NCI-H226 (cell line): ENCODE measurements around the gene SMIM11.
"Not testable (repeated sequence)": the region's sequence is repeated elsewhere in the genome, so short reads cannot be mapped to it uniquely, and the experiment has no call there.

Experiments used
- DNase-seq: peaks from one replicate; pipeline ENCODE4 v3.0.0-alpha.2; 2015

The SMIM11 gene, protein sequence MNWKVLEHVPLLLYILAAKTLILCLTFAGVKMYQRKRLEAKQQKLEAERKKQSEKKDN

DNA sequence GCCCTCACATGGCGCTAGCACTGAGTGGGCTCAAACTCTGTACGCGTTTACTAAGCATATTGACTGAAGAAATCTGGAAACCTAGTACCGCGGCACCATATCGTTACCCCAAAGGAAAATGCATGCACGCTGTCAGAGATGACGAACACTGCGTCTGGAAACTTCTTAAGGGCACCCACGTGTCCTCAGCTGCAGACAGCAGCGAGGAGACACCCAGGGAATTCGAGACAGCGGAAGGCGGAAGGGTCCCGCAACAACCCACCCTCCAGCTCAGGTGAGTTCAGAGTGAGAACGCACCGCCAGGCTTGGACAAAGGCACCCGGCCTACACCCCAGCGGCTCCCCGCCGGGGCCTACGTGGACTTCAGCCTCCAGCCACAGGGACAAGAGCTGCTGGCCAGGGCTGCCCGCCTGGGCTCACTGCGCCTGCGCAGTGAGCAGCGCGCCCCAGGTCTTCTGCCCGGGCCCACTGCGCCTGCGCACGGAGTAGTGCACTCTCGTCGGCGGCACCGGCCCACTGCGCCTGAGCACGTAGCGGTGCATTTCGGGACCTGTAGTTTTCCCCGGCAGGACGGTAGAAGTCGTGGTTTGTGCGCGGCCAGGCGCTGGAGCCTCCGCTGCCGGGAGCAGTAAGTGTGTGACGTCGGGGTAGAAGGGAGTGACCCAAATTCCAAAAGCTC is at the start of gene SMIM11:
TSS of gene SMIM11 (plus strand) at position 568 of the 679 bp plus-strand sequence. CDS start 3,998 bp downstream, outside the sequence.
- not testable (repeated sequence) for DNase-seq

- no peak for DNase-seq
Observed at GRCh38 chr21:34330055-34330454, 45.3 kb upstream of the SMIM11 start.

- DNase-seq, result no peak
Observed at GRCh38 chr21:34331726-34332125, 43.6 kb upstream of the SMIM11 start.

DNA sequence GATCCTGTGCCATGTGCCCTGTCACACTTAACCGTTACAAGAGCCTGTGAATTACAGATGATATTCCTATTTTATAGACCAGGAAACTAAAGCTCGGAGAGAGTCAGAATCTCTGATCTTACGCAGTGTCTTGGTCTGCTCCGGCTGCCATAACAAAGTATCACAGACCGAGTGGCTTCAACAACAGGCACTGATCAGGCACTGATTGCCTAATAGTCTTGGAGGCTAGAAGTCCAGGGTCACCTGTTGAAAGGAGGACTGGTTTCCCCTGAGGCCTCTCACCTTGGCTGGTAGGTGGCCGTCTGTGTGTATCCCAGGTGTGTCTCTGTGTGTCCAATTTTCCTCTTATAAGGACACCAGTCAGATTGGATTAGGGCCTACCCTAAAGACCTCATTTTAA is 43.0 kb upstream of the SMIM11 start:
- no peak for DNase-seq

- DNase-seq, result no peak
Observed at GRCh38 chr21:34333121-34333739, 42.1 kb upstream of the SMIM11 start.

GRCh38 chr21:34335316-34335715 is 40.0 kb upstream of the SMIM11 start:
- no peak for DNase-seq

GRCh38 chr21:34336245-34336644 is 39.1 kb upstream of the SMIM11 start:
- no peak for DNase-seq

- DNase-seq, result no peak
Observed at GRCh38 chr21:34336756-34337391, 38.4 kb upstream of the SMIM11 start.

- DNase-seq, result no peak
Observed at GRCh38 chr21:34337741-34338140, 37.6 kb upstream of the SMIM11 start.

DNA sequence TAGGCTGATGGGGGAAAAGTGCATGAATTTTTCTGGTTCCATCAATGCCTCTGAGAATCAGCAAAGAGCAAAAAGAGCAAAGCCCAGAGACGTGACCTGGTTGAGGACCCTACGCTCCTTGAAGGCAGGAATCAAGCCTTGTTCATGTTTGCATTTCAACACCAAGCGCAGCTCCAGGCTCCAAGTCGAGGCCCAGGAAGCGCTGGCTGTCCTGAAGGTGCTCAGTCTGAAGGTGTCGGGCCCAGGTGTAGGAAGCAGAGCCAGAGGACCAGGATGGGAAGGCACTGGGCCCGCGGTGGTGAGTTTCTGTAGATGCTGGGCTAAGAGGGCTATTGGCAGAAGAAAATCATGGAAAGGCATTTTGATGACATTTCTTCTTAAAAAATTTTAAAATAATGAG is 37.1 kb upstream of the SMIM11 start:
- DNase-seq, result no peak

DNA sequence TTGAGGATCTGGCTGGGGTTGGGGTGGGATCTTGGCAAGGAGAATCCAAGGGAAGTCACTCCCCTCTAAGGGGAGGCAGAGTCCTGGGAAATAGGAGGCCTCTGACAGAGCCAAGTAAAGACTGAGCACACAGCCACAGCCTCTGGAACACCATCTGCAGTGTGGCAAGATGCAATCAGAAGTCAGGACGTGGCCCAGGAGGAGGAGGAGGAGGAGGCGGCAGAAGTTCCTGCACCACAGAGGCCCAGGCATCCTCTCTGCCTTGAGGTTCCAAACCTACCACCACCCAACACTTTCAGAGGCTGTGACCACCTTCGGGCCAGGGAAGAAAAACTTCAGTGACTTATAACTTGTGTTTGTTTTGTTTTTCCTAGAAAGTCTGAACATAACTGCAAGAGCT is 35.2 kb upstream of the SMIM11 start:
- DNase-seq, result no peak

DNA sequence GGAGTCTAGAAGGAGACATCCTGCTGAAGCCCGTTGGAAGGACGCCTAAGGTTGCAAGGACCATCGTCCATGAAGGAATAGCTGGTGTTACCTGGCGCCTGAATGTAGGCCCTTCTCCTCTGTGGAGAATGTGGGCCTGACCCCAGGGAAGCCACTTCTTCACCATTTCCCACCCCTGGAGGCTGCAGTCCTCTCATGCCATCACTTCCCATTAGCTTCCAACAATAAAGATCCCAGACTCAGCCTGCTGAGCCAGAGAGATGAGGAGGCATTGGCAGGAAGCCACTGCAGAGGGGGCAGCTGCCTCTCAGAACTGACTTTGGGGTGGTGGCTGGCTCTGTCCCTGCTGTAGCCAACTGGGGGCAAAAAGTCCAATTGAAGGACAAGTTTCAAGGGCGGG is 32.8 kb upstream of the SMIM11 start:
- DNase-seq, result no peak

- no peak for DNase-seq
Observed at GRCh38 chr21:34343347-34343746, 32.0 kb upstream of the SMIM11 start.

DNA sequence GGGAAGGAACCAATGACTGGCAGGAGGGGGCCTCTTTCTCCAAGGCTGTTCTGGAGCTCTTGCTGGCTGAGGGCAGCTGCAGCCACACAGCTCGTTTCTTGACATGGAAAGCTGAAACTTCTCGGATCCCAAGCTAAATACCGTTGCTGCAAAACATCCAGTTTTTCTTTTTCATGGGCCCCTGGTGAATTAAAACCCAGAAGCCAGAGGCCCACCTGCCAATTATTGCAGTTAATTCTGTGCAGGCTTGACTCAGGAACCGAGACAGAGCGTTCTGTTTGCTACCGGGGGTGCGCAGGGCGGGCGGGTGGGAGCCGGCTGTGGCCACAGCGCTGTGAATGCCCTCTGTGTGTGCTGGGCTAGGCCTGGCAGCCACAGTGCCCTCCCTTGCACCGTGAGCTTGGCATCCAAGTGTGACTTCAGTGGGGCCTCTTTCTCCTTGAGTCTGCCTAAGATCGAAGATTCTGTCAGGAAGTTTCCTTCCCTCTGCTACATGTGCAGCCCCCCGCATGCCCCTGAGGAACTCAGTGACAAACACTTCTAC is 31.4 kb upstream of the SMIM11 start:
- no peak for DNase-seq

- no peak for DNase-seq
Observed at GRCh38 chr21:34344584-34344983, 30.7 kb upstream of the SMIM11 start.

GRCh38 chr21:34345091-34345871 is 30.0 kb upstream of the SMIM11 start:
- DNase-seq, result peak; percentile 26

- no peak for DNase-seq
Observed at GRCh38 chr21:34345892-34346291, 29.4 kb upstream of the SMIM11 start.

GRCh38 chr21:34348890-34349519 is 26.3 kb upstream of the SMIM11 start:
- DNase-seq, result no peak

GRCh38 chr21:34351786-34352241 is 23.5 kb upstream of the SMIM11 start:
- no peak for DNase-seq

DNA sequence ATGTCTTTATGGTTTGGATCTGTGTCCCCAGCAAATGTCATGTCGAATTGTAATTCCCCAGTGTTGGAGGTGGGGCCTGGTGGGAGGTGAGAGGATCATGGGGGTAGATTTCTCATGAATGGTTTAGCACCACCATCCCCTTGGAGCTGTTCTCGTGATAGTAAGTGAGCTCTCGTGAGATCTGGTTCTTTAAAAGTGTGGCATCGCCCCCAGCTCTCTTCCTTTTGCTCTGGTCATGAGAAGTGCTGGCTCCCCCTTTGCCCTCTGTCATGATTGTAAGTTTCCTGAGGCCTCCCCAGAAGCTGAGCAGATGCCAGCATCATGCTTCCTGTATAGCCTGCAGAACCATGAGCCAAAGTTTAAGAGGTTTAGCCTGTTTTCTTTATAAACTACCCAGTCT is 22.8 kb upstream of the SMIM11 start:
- no peak for DNase-seq

DNA sequence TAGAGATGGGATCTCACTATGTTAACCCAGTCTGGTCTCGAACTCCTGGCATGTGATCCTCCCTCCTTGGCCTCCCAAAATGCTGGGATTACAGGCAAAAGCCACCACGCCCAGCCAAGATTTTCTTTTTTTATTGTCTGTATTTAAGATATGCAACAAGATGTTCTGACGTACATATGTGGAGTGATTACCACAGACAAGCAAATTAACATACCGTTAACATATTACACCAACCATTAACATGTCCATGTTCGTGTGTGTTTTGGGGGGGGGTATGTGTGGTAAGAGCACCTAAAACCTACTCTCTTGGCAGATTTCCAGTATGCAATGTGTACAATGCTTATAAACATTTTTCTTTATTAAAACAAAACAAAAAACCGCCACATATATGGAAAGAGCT is 22.1 kb upstream of the SMIM11 start:
- no peak for DNase-seq

GRCh38 chr21:34354836-34355235 is 20.5 kb upstream of the SMIM11 start:
- no peak for DNase-seq

DNA sequence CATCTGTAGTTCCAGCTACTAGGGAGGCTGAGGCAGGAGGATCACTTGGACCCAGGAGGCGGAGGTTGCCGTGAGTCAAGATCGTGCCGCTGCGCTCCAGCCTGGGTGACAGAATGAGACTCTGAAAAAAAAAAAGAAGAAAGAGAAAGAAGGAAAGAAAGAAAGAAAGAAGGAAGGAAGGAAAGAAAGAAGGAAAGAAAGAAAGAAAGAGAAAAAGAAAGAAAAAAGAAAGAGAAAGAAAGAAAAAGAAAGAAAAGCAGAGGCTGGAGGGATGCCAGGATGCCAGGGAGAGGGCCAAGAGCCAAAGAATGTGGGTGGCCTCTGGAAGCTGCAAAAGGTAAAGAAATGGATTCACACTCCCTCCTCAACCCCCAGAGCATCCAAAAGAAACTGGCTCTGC is 19.7 kb upstream of the SMIM11 start:
- no peak for DNase-seq
